ENCODE measurements around the gene SLC8A1. TPM values are rescaled to one million over a fixed set of nuclear protein-coding genes. Genes with fewer than 3 reads are reported as not detected.

SLC8A1 gene
- total and polyA plus RNA-seq, 2 donors from 2014 or later, result 12.9 to 33.9 TPM

GRCh38 chr2:40230707-40231432 is 221.0 kb downstream of the SLC8A1 start:
- Histone ChIP-seq H3K27ac (ENCODE audit: low read depth in 2 of 2, low read length in 2 of 2) (no peak overlapping the region), H3K9ac (ENCODE audit: low read length in 3 of 3) (no peak overlapping the region), H3K36me3 (ENCODE audit: control insufficient read depth in 2 of 3, insufficient read depth in 3 of 3, low read length in 3 of 3) (no peaks in the 10 kb centered on the region), H3K4me1 (ENCODE audit: control insufficient read depth in 2 of 3, insufficient read depth in 2 of 3, low read depth in 1 of 3, low read length in 3 of 3) (no peaks in the 10 kb centered on the region), H3K27me3 (ENCODE audit: control insufficient read depth, insufficient read depth, low read length) (no peaks in the 10 kb centered on the region), H3K9me3 (ENCODE audit: control insufficient read depth in 2 of 3, insufficient read depth in 1 of 3, low read length in 3 of 3) (no peaks in the 10 kb centered on the region), H3K4me3 (ENCODE audit: low read length in 3 of 3) (no peak overlapping the region)
- intact Hi-C loops (cut with DNase I), result no loop called here
- no peak for TF ChIP-seq CTCF (IDR thresholded peaks at IDR 0.05; ENCODE audit: borderline replicate concordance, extremely low read depth, insufficient read depth)
- peak; percentile 13 for FAIRE-seq
- DNase-seq, result no peak

GRCh38 chr2:40230186-40230585 is 221.7 kb downstream of the SLC8A1 start:
- Histone ChIP-seq H3K36me3 (ENCODE audit: control insufficient read depth in 2 of 3, insufficient read depth in 3 of 3, low read length in 3 of 3) (no peaks in the 10 kb centered on the region), H3K27ac (ENCODE audit: low read depth in 2 of 2, low read length in 2 of 2) (no peak overlapping the region), H3K4me3 (ENCODE audit: low read length in 3 of 3) (no peak overlapping the region), H3K9ac (ENCODE audit: low read length in 3 of 3) (no peak overlapping the region), H3K4me1 (ENCODE audit: control insufficient read depth in 2 of 3, insufficient read depth in 2 of 3, low read depth in 1 of 3, low read length in 3 of 3) (no peaks in the 10 kb centered on the region), H3K9me3 (ENCODE audit: control insufficient read depth in 2 of 3, insufficient read depth in 1 of 3, low read length in 3 of 3) (no peaks in the 10 kb centered on the region), H3K27me3 (ENCODE audit: control insufficient read depth, insufficient read depth, low read length) (no peaks in the 10 kb centered on the region)
- no peak for DNase-seq
- FAIRE-seq, result no peak
- intact Hi-C loops (cut with DNase I), result no loop called here
- TF ChIP-seq CTCF (IDR thresholded peaks at IDR 0.05; ENCODE audit: borderline replicate concordance, extremely low read depth, insufficient read depth), result no peak

GRCh38 chr2:40228310-40228709 is 223.6 kb downstream of the SLC8A1 start:
- no peak for TF ChIP-seq CTCF (IDR thresholded peaks at IDR 0.05; ENCODE audit: borderline replicate concordance, extremely low read depth, insufficient read depth)
- Histone ChIP-seq H3K4me3 (ENCODE audit: low read length in 3 of 3) (no peak overlapping the region), H3K4me1 (ENCODE audit: control insufficient read depth in 2 of 3, insufficient read depth in 2 of 3, low read depth in 1 of 3, low read length in 3 of 3) (no peaks in the 10 kb centered on the region), H3K27me3 (ENCODE audit: control insufficient read depth, insufficient read depth, low read length) (no peaks in the 10 kb centered on the region), H3K9ac (ENCODE audit: low read length in 3 of 3) (no peak overlapping the region), H3K27ac (ENCODE audit: low read depth in 2 of 2, low read length in 2 of 2) (no peak overlapping the region), H3K36me3 (ENCODE audit: control insufficient read depth in 2 of 3, insufficient read depth in 3 of 3, low read length in 3 of 3) (no peaks in the 10 kb centered on the region), H3K9me3 (ENCODE audit: control insufficient read depth in 2 of 3, insufficient read depth in 1 of 3, low read length in 3 of 3) (no peaks in the 10 kb centered on the region)
- no peak for FAIRE-seq
- DNase-seq, result no peak
- intact Hi-C loops (cut with DNase I), result no loop called here

- no peak for TF ChIP-seq CTCF (IDR thresholded peaks at IDR 0.05; ENCODE audit: borderline replicate concordance, extremely low read depth, insufficient read depth)
- Histone ChIP-seq H3K27ac (ENCODE audit: low read depth in 2 of 2, low read length in 2 of 2) (no peak overlapping the region), H3K36me3 (ENCODE audit: control insufficient read depth in 2 of 3, insufficient read depth in 3 of 3, low read length in 3 of 3) (no peaks in the 10 kb centered on the region), H3K27me3 (ENCODE audit: control insufficient read depth, insufficient read depth, low read length) (no peaks in the 10 kb centered on the region), H3K9ac (ENCODE audit: low read length in 3 of 3) (no peak overlapping the region), H3K4me3 (ENCODE audit: low read length in 3 of 3) (no peak overlapping the region), H3K9me3 (ENCODE audit: control insufficient read depth in 2 of 3, insufficient read depth in 1 of 3, low read length in 3 of 3) (no peaks in the 10 kb centered on the region), H3K4me1 (ENCODE audit: control insufficient read depth in 2 of 3, insufficient read depth in 2 of 3, low read depth in 1 of 3, low read length in 3 of 3) (no peaks in the 10 kb centered on the region)
- no peak for DNase-seq
- no peak for FAIRE-seq
- intact Hi-C loops (cut with DNase I), result no loop called here
Observed at GRCh38 chr2:40227210-40227609, 224.7 kb downstream of the SLC8A1 start.

Measured in kidney (tissue), 14 donors.